ENCODE measurements around the gene NPAS2.

The NPAS2 gene

DNA sequence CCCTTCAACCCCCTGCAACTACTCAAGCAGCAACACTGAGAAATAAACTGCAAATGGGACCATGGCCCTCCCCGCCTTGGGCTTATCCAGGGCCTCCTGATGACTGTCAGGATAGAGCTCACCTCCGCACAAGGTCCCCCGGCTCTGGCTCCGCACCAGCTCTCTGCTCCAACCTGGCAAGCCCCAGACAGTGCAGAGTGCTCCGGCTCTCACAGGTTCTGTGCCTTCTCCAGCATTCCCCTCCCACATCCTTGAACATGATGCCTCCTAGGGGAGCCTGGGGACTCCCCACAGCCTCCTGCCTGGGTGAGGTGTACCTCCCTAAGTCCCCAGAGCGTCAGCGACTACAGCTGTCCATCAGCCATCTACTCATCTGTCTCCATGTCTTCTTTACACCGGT lies 26.7 kb upstream of the NPAS2 start:
- in situ Hi-C loops (cut with HindIII; ENCODE audit: low sequenced_read_pairs), result no loop called here

DNA sequence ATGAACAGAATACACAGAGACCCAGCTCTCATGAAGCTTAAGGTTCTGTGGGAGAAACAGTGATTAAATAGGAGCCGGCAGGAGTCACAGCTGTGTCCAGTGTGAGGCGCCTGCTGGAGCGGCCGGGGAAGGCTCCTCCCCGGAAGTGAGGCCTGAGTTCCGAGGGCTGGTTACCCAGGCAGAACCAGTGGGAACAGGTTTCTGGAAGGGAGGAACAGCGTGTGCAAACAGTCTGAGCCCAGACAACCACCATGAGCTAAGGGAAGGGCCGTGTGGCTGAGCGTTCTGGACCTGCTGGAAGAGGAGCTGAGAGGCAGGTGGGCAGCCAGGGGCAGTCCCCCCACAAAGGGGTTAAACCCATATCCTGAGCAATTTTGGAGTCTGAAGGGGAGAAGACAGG lies 26.0 kb upstream of the NPAS2 start:
- in situ Hi-C loops (cut with HindIII; ENCODE audit: low sequenced_read_pairs), result no loop called here

- in situ Hi-C loops (cut with HindIII; ENCODE audit: low sequenced_read_pairs), result no loop called here
These were observed 23.3 kb upstream of the NPAS2 start for GRCh38 chr2:100796499-100797100.

GRCh38 chr2:100799686-100800085 lies 20.3 kb upstream of the NPAS2 start:
- in situ Hi-C loops (cut with HindIII; ENCODE audit: low sequenced_read_pairs), result no loop called here

DNA sequence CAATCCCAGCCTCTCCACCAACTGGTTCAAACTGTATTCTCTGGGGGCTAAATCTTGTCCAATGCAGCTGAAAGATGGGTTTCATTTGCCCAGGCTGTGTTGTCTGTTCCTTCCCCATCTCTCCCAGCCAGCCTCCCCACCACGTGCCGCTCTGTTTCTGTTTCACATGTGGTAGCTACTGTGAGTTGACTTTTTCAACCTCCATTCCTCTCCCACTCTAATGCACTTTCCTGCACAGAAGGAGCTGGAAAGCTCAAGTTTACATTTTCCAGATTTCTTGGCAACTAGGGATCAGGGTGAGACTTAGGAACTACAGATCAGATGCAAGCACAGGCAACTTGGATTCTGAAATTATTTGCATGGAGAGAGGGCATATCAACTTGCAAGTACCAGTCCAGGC lies 19.0 kb upstream of the NPAS2 start:
- in situ Hi-C loops (cut with HindIII; ENCODE audit: low sequenced_read_pairs), result no loop called here

- in situ Hi-C loops (cut with HindIII; ENCODE audit: low sequenced_read_pairs), result no loop called here
These were observed 18.5 kb upstream of the NPAS2 start for GRCh38 chr2:100801402-100801801.

DNA sequence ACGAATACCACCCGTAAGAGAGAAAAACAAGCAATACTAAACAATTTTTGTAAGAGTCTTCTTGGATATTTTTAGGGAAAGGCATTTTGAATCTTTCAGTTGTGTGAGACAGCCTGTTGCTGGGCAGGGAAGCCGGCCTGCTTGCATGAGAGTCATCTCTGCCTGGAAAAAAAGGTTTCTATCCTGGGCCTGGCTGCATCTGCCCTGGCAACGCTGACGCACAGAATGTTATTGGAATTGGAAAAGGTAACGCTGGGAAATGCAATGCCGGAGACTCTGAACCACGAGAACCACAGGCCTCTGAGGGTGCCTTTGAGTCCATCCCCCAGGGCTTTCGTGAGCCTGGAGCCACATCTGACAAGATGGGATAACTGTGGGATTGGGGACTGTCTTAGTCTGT lies 17.9 kb upstream of the NPAS2 start:
- in situ Hi-C loops (cut with HindIII; ENCODE audit: low sequenced_read_pairs), result no loop called here

DNA sequence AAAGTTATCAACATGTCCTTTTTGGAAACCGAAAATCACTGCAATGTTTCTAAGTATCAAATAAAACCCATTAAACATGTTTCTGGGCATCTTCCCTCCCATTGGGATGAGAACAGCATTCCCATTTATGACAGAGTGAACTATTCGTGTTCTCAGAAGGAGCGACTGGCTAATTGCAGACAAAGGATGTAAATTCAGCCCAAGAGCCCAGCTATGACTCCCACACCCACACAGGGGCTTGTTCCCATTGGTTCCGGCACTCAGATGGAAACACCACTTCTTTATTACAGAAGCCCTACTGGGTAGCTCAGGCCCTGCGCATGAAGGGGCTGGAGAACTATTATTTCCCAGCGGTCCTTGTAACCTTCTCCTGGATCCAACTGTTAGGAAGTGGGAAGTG lies 16.6 kb upstream of the NPAS2 start:
- in situ Hi-C loops (cut with HindIII; ENCODE audit: low sequenced_read_pairs), result no loop called here

DNA sequence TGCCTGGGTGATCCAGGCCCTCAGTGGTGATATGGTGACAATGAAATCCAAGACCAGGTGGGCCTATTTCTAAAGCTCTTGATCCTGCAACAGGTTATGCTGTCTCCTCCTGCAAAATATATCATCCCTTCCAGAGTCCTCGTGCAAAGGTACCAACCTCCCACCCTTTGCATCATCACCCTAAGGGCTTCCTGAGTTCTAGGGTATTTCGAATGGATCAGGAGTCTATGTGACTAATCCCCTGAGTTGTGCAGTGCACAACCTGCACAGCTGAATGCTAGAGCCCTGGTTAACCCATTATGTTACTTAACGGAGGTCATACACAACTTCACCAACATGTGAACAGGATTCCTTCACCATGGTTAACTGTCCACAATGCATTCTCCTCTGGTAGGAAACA lies 13.4 kb upstream of the NPAS2 start:
- in situ Hi-C loops (cut with HindIII; ENCODE audit: low sequenced_read_pairs), result loop anchor here (5.0 kb wide), 1 partner anchor 54 kb away; no protein-coding TSS in a partner anchor

- in situ Hi-C loops (cut with HindIII; ENCODE audit: low sequenced_read_pairs), result loop anchor here (5.0 kb wide), 1 partner anchor 55 kb away; no protein-coding TSS in a partner anchor
These were observed 12.2 kb upstream of the NPAS2 start for GRCh38 chr2:100807707-100808106.

DNA sequence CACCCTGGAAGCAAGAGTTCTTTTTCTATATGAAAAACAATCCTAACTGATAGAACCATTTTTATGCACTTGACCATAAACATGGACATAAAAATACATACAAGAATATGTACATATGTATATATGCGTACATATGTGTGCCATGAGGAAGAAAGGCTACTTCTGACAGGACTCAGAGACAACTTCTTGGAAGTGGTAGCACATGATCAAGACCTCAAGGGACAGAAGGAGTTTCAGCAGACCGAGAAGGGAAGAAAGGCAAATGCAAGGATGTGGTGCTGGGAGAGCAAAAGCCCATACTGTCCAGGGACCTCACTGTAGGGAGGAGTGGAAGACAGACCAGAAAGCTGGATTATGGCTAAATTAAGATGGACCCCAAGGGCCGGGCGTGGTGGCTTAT lies 11.4 kb upstream of the NPAS2 start:
- in situ Hi-C loops (cut with HindIII; ENCODE audit: low sequenced_read_pairs), result loop anchor here (5.0 kb wide), 1 partner anchor 56 kb away; no protein-coding TSS in a partner anchor

DNA sequence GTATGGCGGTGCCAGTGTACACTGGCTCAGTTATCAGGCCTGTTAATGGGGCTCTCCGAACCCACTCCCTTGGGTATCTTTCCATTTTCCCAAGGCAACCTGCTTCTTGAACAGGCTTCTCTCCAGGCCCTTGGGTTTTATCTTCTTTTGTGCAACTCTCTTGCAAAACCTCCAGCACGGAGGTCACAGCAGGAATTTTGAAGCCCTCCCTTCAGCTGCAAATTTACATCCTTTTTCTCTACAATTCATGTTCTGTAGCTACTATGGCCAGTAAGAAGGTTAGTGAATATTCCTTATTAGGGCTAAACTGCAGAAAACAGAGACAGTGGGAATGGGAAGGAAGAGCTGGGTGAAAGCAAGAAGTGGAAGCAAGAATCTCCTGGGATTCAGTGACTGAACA lies 10.4 kb upstream of the NPAS2 start:
- in situ Hi-C loops (cut with HindIII; ENCODE audit: low sequenced_read_pairs), result loop anchor here (5.0 kb wide), 1 partner anchor 57 kb away; no protein-coding TSS in a partner anchor

GRCh38 chr2:100810603-100811145 lies 9.3 kb upstream of the NPAS2 start:
- in situ Hi-C loops (cut with HindIII; ENCODE audit: low sequenced_read_pairs), result no loop called here

- in situ Hi-C loops (cut with HindIII; ENCODE audit: low sequenced_read_pairs), result no loop called here
These were observed 7.8 kb upstream of the NPAS2 start for GRCh38 chr2:100812116-100812515.

DNA sequence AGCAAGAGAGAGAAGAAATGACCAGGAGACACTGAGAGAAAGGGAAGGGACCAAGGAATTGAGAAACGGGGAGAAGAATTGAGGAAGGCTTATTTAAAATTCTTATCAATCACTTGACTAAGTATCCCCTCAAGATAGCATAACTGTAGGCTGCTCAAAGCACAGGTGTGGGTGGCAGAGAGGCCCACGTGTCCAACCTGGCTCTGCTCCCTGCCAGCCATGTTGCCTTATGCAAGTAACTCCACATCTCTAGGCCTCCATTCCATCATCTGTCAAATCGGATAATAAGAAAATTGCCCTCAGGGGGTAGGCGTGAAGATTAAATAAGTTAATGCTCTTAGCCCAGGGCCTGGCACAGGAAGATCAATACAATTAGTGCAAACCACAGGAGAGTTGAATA lies 7.4 kb upstream of the NPAS2 start:
- in situ Hi-C loops (cut with HindIII; ENCODE audit: low sequenced_read_pairs), result no loop called here

- in situ Hi-C loops (cut with HindIII; ENCODE audit: low sequenced_read_pairs), result no loop called here
These were observed 6.4 kb upstream of the NPAS2 start for GRCh38 chr2:100813527-100813926.

DNA sequence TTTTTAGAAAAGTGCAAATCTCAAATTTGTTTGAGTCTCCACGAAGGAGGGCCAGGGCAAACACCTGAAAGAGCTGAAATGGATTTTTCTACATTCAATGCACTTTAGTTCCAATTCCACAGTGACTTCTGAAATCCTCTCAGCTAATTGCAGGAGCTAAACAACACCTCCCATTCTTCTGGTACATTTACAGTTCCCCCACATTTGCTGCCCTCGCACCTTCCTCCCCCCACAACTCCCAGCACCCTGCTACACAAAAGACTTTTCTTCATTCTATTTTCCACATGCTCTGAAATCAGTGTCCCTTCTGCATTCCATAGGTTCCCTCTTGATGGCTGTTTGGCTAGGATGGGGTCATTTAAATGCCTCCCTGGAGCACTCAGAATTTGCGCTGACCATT lies 5.9 kb upstream of the NPAS2 start:
- in situ Hi-C loops (cut with HindIII; ENCODE audit: low sequenced_read_pairs), result no loop called here

- in situ Hi-C loops (cut with HindIII; ENCODE audit: low sequenced_read_pairs), result no loop called here
These were observed 5.5 kb upstream of the NPAS2 start for GRCh38 chr2:100814453-100814852.

GRCh38 chr2:100817388-100817985 lies 2.5 kb upstream of the NPAS2 start:
- in situ Hi-C loops (cut with HindIII; ENCODE audit: low sequenced_read_pairs), result no loop called here

DNA sequence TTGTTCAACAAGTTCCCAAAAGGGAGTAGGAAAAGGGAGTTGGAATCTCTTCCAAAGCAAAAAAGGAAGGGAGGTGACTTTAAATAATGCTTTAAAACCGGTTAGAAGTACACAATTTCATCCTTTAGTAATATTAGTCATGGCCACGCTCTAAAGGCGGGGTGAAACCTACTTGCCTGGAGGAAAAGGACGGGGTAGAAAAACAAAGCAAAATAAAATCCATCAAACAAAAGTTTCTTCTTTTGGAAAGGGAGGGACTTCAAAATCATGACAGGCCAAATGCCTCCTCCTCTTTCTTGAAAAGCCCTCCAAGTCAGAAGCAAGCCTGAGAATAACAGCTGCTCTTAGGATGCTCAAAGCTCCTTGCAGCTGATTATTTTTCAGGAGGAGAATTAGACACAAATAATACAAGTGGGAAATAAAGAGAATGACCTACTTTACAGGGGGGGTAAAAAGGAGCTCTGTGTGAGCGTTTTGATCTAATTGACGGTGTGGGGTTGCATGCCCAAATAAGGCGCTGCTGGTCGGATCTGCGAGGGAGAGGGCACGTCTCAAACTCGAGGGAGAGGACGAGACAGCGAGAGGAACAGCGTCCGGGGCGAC lies 1.8 kb upstream of the NPAS2 start:
- in situ Hi-C loops (cut with HindIII; ENCODE audit: low sequenced_read_pairs), result no loop called here

DNA sequence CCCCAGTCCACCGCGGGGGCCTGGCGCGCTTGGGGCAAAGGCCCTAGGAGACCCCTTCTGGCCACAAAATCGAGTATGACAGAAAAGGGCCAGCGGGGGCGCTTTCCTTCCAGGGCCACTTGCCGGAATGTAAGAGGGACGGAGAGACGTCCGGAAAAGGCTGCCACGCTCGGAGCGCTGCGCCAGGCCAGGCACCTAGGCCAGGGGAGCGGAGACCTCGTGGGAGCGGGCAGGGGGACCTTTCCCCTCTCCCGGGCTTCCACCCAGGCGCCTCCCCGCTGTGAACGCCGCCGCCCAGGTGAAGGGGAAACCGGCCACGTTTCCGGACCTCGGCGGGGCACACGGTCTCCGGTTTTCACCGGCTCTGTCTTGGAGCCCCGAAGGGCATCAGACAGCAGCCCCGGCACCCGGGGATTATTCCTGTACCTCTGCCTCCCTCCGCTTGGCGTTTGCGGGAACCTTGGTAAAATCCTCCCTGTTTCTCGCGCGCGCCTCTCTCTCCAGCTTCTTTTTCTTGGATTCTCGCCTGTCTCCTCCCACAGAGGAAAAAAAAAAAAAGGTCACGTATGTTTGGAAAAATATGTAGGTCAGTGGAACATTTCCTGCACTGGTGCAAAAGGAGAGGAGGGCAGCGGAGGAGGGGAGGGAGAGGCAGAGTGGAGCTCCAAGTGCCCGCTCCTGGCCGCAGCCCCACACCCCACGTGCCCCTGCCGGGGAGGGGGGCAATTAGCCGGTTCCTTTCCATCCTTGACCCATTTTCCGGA lies 1.2 kb upstream of the NPAS2 start:
- in situ Hi-C loops (cut with HindIII; ENCODE audit: low sequenced_read_pairs), result no loop called here

DNA sequence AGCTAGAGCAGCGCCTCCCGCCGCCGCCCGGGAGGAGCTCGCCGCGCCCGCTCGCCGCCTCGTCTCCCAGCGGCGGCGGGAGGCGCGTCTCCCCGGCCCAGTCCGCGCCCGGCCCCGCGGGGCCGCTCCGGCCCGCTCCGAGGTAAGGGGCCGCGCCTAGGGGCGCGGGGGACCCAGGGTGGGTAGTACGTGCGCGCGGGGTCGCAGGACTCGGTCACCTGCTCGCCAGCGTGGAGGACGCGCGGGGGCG lies 259 bp downstream of the NPAS2 start:
- in situ Hi-C loops (cut with HindIII; ENCODE audit: low sequenced_read_pairs), result no loop called here
